Stimulated activated CD4-positive, alpha-beta T cell treated with anti-CD3 and anti-CD28 coated beads, Interleukin-2, amount 100 ng/mL, for 48 hours (primary cell): ENCODE data around the gene TCEA2.

Experiments used
- DNase-seq, 2 donors: peaks; one replicate each; pipeline ENCODE4 v3.0.0-alpha.2; 2020

Gene TCEA2

DNA sequence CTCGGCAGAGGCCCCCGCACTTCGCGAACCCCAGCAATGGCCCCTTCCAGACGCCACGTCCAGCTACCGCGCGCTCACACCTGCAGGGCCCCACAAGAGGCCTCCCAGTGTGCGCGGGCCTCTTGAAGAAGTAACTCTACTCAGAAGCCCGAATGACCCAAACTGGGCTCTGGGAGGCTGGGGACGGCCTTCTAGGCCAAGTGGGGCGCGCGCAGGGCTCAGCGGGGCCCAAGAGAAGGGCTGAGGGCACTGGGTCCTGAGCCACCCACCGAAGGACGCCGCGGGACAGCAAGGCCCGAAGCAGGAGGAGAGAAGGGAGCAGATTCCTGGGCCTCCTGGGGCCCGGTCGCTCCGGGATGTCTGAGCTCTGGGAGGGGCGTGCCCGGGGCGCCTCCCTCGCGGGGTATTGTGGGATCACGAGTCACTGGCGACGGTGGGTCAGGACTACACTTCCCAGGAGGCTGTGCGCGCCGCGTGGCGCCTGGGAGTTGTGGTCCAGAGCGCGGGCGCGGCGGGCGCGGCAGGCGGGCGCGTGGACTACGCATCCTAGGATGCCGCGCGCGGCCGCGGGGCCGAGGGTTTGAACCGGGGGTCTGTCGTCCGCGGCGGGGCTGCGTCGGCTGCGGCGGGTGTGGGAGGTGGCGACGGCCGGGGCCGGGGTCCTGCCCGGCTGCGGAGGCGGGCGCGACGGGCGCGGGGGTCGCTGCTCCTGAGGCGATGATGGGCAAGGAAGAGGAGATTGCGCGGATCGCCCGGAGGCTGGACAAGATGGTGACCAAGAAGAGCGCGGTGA lies at the start of gene TCEA2:
TCEA2 (plus strand) TSS at position 603 of the 793 bp plus-strand sequence; CDS start at position 718, 115 bp downstream.
- peak; percentile 92 to 94 for DNase-seq

DNA sequence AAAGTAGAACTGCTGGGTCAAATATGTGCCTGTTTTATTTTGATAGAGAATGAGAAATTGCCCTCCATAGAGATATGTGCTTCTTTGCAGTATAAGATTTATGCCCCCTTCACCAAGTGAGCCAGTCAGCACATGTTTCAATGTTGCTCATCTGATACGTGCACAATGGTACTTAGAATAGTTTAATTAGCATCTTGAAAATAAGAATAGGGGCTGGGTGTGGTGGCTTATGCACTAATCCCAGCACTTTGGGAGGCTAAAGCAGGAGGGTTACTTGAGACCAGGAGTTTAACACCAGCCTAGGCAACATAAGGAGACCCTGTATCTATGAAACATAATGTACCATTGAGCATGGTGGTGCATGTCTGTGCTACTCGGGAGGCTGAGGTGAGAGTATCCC lies 47.4 kb upstream of the TCEA2 start:
- no peak for DNase-seq

DNA sequence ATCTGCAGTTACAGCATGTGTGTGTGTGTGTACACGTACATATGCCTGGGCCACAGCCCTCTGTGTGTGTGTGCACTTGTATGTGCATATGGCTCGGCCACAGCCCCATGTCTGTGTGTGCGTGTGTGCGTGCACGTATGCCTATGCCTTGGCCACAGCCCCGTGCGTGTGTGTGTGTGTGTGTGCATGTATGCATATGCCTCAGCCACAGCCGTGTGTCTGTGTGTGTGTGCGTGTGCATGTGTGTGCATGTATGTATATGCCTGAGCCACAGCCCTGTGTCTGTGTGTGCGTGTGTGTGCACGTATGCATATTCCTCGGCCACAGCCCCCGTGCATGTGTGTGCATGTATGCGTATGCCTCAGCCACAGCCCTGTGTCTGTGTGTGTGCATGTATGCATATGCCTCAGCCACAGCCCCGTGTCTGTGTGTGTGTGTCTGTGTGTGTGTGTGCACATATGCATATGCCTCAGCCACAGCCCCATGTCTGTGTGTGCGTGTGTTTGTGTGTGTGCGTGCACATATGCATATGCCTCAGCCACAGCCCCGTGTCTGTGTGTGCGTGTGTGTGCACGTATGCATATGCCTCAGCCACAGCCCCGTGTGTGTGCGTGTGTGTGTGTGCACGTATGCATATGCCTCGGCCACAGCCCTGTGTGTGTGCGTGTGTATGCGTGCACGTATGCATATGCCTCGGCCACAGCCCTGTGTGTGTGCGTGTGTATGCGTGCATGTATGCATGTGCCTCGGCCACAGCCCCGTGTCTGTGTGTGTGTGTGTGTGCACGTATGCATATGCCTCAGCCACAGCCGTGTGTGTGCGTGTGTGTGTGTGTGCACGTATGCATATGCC lies 41.6 kb upstream of the TCEA2 start:
- DNase-seq, result no peak

GRCh38 chr20:64022671-64023360 lies 40.2 kb upstream of the TCEA2 start:
- DNase-seq, result no peak

- DNase-seq, result no peak
Observed at GRCh38 chr20:64023361-64024140, 39.4 kb upstream of the TCEA2 start.

GRCh38 chr20:64024141-64024990 lies 38.6 kb upstream of the TCEA2 start:
- no peak for DNase-seq

- DNase-seq, result no peak
Observed at GRCh38 chr20:64025101-64025825, 37.7 kb upstream of the TCEA2 start.

GRCh38 chr20:64025826-64026412 lies 37.1 kb upstream of the TCEA2 start:
- DNase-seq, result no peak

DNA sequence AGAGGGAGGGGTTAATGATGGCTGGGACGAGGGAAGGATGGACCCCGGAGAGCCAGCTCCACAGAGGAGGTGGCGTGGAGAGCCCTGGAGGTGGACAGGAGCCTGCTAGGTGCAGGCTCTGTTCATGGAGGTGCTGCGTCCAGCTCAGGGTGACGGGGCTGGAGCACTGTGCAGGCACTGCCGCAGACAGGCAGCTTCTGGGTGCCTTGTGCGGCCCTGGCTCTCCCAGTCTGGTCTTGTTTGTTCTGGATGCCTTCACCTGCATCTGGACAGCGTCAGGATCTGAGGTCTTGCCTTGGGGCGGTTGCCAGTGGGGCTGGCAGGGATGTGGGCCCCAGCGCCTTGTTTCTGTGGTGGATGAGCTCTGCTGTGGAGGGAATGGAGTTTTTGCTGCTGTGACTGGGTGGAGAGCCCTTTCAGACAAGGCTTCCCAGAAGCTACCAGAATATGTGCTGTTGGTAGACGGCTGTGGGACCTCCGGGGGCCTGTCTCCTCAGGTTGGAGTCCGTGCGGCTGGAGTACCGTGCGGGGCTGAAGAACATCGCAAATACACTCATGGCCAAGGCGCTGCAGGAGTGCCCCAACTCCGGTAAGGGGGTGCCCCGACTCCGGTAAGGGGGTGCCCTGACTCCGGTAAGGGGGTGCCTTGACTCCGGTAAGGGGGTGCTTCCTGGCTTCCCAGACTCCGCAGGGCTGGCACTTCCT lies 34.9 kb upstream of the TCEA2 start:
- DNase-seq, result no peak

GRCh38 chr20:64029293-64030117 lies 33.5 kb upstream of the TCEA2 start:
- no peak for DNase-seq

DNA sequence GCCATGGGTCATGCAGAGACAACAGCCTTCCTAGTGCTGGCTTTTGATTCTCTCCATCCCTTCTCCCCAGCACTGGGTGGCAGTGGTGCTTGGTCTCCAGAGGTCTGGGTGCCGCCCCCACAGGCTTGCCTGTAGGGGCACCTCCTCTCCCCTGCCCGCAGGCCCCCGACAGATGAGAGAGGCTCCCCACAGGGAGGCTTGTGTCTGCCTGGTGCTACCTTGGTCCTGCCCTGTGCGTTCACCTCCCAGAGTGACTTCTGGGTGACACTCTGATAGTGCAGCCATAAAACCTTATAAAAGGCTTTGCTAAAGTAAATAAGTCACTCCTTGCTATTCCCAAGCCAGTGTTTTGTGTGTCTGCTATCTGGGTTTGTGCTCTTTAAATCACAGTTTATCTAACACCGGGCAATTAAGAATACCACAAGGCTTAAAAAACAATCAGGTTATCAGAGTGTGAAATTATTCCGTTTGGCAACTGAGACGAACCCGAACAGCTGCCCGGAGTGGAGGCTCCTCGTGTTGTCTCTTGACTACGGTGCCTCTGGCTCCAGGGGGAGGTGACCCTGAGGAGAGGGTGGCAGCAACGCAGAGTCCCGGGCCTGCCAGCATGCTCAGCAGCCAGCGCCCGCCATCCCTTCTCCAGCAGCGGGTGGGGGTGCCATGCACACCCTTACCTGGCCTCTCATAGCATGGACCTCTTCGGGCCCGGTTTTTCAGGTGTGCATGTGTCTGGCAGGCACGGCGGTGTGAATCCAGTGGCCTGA lies 32.4 kb upstream of the TCEA2 start:
- no peak for DNase-seq

DNA sequence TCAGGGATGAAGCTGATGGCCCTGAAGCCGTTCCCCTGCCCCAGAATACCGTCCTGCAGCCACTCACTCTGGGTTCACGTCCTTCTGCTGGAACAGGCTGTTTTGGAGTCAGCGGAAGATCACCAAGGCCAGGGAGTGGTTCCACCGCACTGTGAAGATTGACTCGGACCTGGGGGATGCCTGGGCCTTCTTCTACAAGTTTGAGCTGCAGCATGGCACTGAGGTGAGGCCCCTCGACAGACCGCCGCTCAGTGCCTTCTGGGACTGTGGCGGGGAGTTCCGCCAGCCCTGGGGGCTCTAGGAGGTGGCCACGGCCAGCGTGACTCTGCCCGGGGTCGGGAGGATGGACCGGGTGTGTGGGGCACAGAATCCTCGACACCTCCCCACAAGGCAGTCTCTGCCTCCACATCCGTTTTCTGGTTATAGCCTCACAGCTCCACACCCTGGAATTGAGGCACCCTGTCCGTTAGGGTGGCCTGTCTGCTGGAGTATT lies 31.1 kb upstream of the TCEA2 start:
- no peak for DNase-seq

GRCh38 chr20:64032706-64033624 lies 30.0 kb upstream of the TCEA2 start:
- no peak for DNase-seq

DNA sequence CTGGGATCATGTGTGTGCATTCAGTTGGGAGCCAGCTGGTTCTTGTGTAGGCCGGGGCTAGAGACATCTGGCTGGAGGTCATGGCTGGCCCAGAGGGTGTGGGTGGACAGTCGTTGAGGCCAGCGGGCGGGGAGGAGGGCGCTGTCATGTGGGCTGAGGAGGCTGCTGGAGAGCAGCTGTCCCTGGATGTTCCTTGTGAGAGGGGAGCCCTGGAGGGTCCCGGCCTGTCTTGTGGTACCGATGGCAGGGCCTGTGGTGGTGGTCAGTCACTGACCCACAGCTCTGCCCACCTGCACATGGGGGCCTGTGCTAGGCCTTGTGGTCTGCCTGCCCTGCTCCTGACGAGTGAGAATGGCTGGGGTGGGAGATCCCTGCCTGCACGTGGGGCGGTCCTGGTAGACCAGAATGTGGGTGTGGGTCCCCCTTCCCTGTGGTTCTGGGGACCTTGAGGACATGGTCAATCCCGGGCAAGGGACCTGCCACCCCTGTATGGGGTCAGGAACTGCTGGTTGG lies 29.0 kb upstream of the TCEA2 start:
- no peak for DNase-seq

DNA sequence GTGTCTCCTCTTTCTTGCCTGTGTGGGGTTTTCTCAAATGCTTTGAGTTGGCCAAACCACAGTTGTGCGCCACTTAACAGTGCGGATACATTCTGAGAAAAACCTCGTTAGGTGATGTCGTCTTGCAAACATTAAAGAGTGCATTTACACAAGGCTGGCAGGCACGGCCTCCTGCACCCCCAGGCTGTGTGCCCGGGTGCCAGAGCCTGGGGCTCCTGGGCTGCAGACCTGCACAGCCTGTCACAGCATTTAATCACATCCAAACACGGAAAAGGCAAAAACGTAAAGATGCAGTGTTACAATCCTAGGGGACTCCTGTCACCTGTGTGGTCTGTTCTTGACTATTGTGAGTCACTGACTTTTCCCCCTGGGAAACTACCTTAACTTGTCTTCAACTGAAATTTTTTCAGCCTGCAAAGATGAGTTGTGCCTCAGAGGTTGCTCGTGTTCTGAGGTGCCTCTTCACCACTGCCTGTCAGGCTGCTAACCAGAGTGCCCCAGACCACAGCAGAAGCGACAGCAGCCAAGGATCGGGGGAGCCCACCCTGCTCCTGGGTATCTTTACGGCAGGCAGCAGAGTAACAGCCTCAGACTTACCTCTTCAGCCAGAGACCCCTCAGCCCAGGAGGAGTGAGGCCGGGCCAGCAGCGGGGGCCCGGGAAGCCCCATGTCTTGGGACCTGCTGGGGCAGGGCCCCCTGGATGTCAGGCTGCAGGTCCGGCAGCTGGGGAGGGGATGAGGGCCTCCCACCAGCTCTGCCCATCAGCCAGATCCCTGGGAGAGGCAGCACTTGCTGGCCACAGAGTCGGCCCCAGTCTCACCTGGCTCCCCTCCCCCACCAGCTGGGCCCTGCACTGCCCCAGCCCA lies 27.7 kb upstream of the TCEA2 start:
- no peak for DNase-seq

GRCh38 chr20:64035933-64036345 lies 27.1 kb upstream of the TCEA2 start, which contains the start of gene C20orf204:
C20orf204 (plus strand) TSS chr20:64036182; CDS start chr20:64036324, 142 bp downstream.
- DNase-seq, result no peak
